K562 (cell line): ENCODE measurements around the gene ZFP57. TPM values are rescaled to one million over a fixed set of nuclear protein-coding genes. Genes with fewer than 3 reads are reported as not detected.

Experiments used
- ATAC-seq: fragments of 200-7000 bp; cut with Tn5 transposase; 3 replicates; pipeline ENCODE4 v1.9.1; 2020; ENCODE audit warnings: moderate library complexity
- BruUV-seq: library from RNA; stranded (reverse); fragments of 400-500 nt; replicated peaks from 2 replicates; lab custom pipeline; 2021; lab: Mats Ljungman, UMichigan
- CTCF ChIA-PET: fragments of 300-600 bp; formaldehyde crosslinking; extraction: SDS; loops from one replicate; lab custom pipeline; 2021; ENCODE audit warnings: low intra/inter-chr PET ratio; lab: Yijun Ruan, JAX
- POLR2A ChIA-PET: fragments of 300-600, 350-650 bp; sonication (Branson Sonifier 250); formaldehyde crosslinking; extraction: SDS; loops from one replicate; lab custom pipeline; 2021; ENCODE audit warnings: antibody characterized with exemption, inconsistent platforms; lab: Yijun Ruan, JAX
- DNase-seq, 4 experiments: peaks; one replicate each; pipeline versions ENCODE4 v3.0.0 to v3.0.0-alpha.2; 2011 to 2018; ENCODE audit warnings: low spot score in 3 of 4, mixed read lengths in 3 of 4; ENCODE audit errors: extremely low read depth in 1 of 4
- FAIRE-seq: peaks from 2 replicates; lab custom pipeline; 2011; peaks lifted over from hg19 to GRCh38; lab: Jason Lieb, UNC
- H2AFZ ChIP-seq: 2 replicates; pipeline ENCODE4 v1.6.0; 2011; ENCODE audit warnings: low read depth, low read length, control low read depth, inconsistent platforms
- H3K27ac ChIP-seq: fragments of 200-600 bp; 3 replicates; pipeline ENCODE4 v1.8.0; 2011; ENCODE audit warnings: low read depth, mild to moderate bottlenecking, control low read depth, inconsistent platforms, low read length, moderate library complexity, mixed read lengths; ENCODE audit errors: extremely low read depth
- H3K27me3 ChIP-seq, 2 experiments: fragments of 300-600 bp in 1 of 2; 2 replicates in 1 of 2; 3 replicates in 1 of 2; pipeline versions ENCODE4 v1.6.0 to v1.8.0; 2011; ENCODE audit warnings: inconsistent platforms in 2 of 2, low read length in 2 of 2, mild to moderate bottlenecking in 1 of 2, mixed read lengths in 1 of 2, moderate library complexity in 1 of 2; ENCODE audit not compliant: control insufficient read depth in 2 of 2, insufficient read depth in 2 of 2
- H3K36me3 ChIP-seq: fragments of 300-600 bp; 3 replicates; pipeline ENCODE4 v1.8.0; 2011; ENCODE audit warnings: mild to moderate bottlenecking, low read length, inconsistent platforms; ENCODE audit not compliant: control insufficient read depth, insufficient read depth
- H3K4me1 ChIP-seq, 2 experiments: fragments of 200-600 bp in 1 of 2; replicated peaks in 1 of 2; 2 replicates in 1 of 2; 3 replicates in 1 of 2; pipeline versions ENCODE4 v1.5.1 to v1.8.0; 2011; ENCODE audit warnings: inconsistent platforms in 2 of 2, low read length in 2 of 2, mild to moderate bottlenecking in 1 of 2, mixed read lengths in 1 of 2, moderate library complexity in 1 of 2; ENCODE audit not compliant: control insufficient read depth in 2 of 2, insufficient read depth in 2 of 2
- H3K4me2 ChIP-seq: 2 replicates; pipeline ENCODE4 v1.6.1; 2011; ENCODE audit warnings: low read length, control low read depth, inconsistent platforms, mixed read lengths; ENCODE audit not compliant: insufficient read depth
- H3K4me3 ChIP-seq: fragments of 200-600 bp; sonication (generic), shearing (Covaris generic); 2 replicates; pipeline ENCODE4 v1.5.1; 2016; ENCODE audit warnings: control low read depth, inconsistent platforms
- H3K79me2 ChIP-seq: fragments of 200-600 bp; 3 replicates; pipeline ENCODE4 v1.8.0; 2011; ENCODE audit warnings: low read length, inconsistent platforms; ENCODE audit not compliant: control insufficient read depth, insufficient read depth
- H3K9ac ChIP-seq, 2 experiments: 2 replicates each; pipeline versions ENCODE4 v1.6.0 to v1.6.1; 2011; ENCODE audit warnings: low read depth in 2 of 2, low read length in 2 of 2, control low read depth in 1 of 2, inconsistent platforms in 1 of 2, mild to moderate bottlenecking in 1 of 2, mixed read lengths in 1 of 2; ENCODE audit not compliant: insufficient read depth in 1 of 2
- H3K9me1 ChIP-seq: one replicate; pipeline ENCODE4 v1.6.0; 2011; ENCODE audit warnings: inconsistent platforms, mild to moderate bottlenecking, low read length, moderate library complexity; ENCODE audit not compliant: control insufficient read depth, insufficient read depth
- H3K9me3 ChIP-seq: replicated peaks from 2 replicates; pipeline ENCODE4 v1.5.1; 2011; ENCODE audit warnings: low read depth, low read length, inconsistent platforms; ENCODE audit not compliant: control insufficient read depth, insufficient read depth
- H4K20me1 ChIP-seq: replicated peaks from 2 replicates; pipeline ENCODE4 v1.6.1; 2011; ENCODE audit warnings: low read length, inconsistent platforms, mixed read lengths; ENCODE audit not compliant: control insufficient read depth, insufficient read depth
- BCL6 ChIP-seq: fragments of 250-450 bp; sonication (Bioruptor Pico); IDR thresholded peaks from 2 replicates; pipeline ENCODE4 v1.4.0; 2020
- CAMTA2 ChIP-seq: fragments of 250-450 bp; sonication (Bioruptor Pico); conservative IDR thresholded peaks from 2 replicates; pipeline ENCODE4 v1.5.1; 2022
- CBX1 ChIP-seq: sonication (generic); IDR thresholded peaks from 2 replicates; pipeline ENCODE4 v1.6.1; 2016; ENCODE audit warnings: antibody characterized with exemption, low read depth, mild to moderate bottlenecking
- DMBX1 ChIP-seq: fragments of 250-450 bp; sonication (Bioruptor Pico); IDR thresholded peaks from 2 replicates; pipeline ENCODE4 v1.8.0; 2022; ENCODE audit warnings: inconsistent platforms, mild to moderate bottlenecking, moderate library complexity, borderline replicate concordance
- FUS ChIP-seq: fragments of 200-400 bp; formaldehyde crosslinking; optimal IDR thresholded peaks from 2 replicates; pipeline ENCODE3; 2017; ENCODE audit warnings: low read depth, low read length
- LEF1 ChIP-seq: fragments of 450-650 bp; IDR thresholded peaks from 2 replicates; pipeline ENCODE4 v1.6.1; 2016; ENCODE audit warnings: mild to moderate bottlenecking
- MXI1 ChIP-seq: IDR thresholded peaks from 2 replicates; pipeline ENCODE4 v1.6.1; 2011; ENCODE audit warnings: low read depth, mild to moderate bottlenecking, improper control_type of control experiment, low read length
- RBM22 ChIP-seq: fragments of 200-400 bp; formaldehyde crosslinking; IDR thresholded peaks from 2 replicates; pipeline ENCODE4 v1.6.1; 2018; ENCODE audit warnings: low read length, low read depth; ENCODE audit not compliant: poor library complexity, severe bottlenecking
- ZNF175 ChIP-seq: fragments of 200-800 bp; sonication (Bioruptor generic); IDR thresholded peaks from 2 replicates; pipeline ENCODE4 v1.6.1; 2016; ENCODE audit warnings: low read depth, mild to moderate bottlenecking, missing genetic modification characterization, missing compliant biosample characterization
- ZNF561 ChIP-seq: fragments of 450-650 bp; formaldehyde crosslinking; conservative IDR thresholded peaks from 2 replicates; pipeline ENCODE4 v1.4.0; 2020; ENCODE audit warnings: mild to moderate bottlenecking, moderate library complexity
- ZNF695 ChIP-seq: fragments of 450-650 bp; formaldehyde crosslinking; IDR thresholded peaks from 2 replicates; pipeline ENCODE4 v1.4.0; 2020; ENCODE audit warnings: mild to moderate bottlenecking, moderate library complexity
- WGBS: fragments of 100-300 bp; shearing (Covaris generic); methylation state at CpG from one replicate; pipeline ENCODE4 v1.1.6; 2016; ENCODE audit warnings: low coverage, mixed read lengths; ENCODE audit not compliant: insufficient coverage; ENCODE audit errors: missing lambda C conversion rate; 5-methylcytosine and 5-hydroxymethylcytosine counted together
- in situ Hi-C: fragments of 300-500 bp; cut with MboI; formaldehyde crosslinking; loops from 4 replicates; pipeline ENCODE4 v1.15.0; 2018; ENCODE audit warnings: inconsistent platforms, mixed read lengths
- intact Hi-C: fragments of 100-400 bp; cut with micrococcal nuclease; formaldehyde crosslinking; loops from 2 replicates; pipeline ENCODE4 v1.14.2; 2022
- polyA plus RNA-seq, 8 experiments: library from polyadenylated mRNA; depleted of rRNA in 4 of 8; stranded (reverse) in 5 of 8; unstranded in 3 of 8; fragments of >200 nt; fragmentation: Nextera tagmentation in 2 of 8; fragmentation: Illumina TruSeq in 1 of 8; extraction: Ambion mirVana in 2 of 8; extraction: Trizol in 1 of 8; gene quantifications; 2 replicates each; pipeline versions ENCODE4 v1.2.1 to v1.2.3, GENCODE V29; 2011 to 2014; ENCODE audit warnings: inconsistent platforms in 1 of 8, missing spikeins in 1 of 8
- total RNA-seq, 7 experiments: library from RNA; depleted of rRNA in 6 of 7; stranded (reverse); fragments of >200 nt in 6 of 7; fragmentation: Illumina TruSeq in 2 of 7; extraction: Trizol in 2 of 7; gene quantifications; 2 replicates each; pipeline versions ENCODE4 v1.2.1 to v1.2.3, GENCODE V29; 2011 to 2021; ENCODE audit warnings: low replicate concordance in 1 of 7
- TF ChIP-seq, protein P1 (sequence below): fragments of 450-650 bp; IDR thresholded peaks from 2 replicates; pipeline ENCODE4 v1.6.1; 2016; ENCODE audit warnings: borderline replicate concordance
- TF ChIP-seq, protein P2 (sequence below): fragments of 450-650 bp; conservative IDR thresholded peaks from 2 replicates; pipeline ENCODE4 v1.6.1; 2016; ENCODE audit warnings: missing genetic modification characterization, low read depth, mild to moderate bottlenecking, control low read depth, missing compliant biosample characterization

The ZFP57 gene
- total and polyA plus RNA-seq, 9 of the 15 experiments (the other 6 are each of a cell fraction or from before 2014, with no cell fraction given): 0.04 to 0.28 (median 0.13) TPM

DNA sequence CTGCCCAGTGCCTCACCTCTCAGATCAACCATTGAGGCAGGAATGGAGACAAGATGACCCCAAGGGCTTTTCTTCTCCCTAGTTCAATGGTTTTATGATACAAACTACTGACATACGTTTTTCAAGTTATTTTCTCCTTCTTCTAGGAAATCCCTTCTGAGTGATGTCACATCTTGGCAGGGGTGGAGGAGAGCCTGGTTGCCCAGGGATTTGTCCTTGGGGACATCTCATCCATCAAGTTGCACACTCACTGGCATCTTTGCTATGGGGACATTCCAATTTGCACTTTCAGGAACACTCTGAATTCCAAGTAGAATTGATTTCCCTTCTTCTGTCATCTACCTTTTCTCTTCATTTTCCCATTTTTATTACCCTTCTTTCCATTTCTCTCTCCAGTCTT, 9.9 kb downstream of the ZFP57 start:
- FAIRE-seq: no peak
- no peak overlapping the region for H3K27ac ChIP-seq
- WGBS: 0% methylated on average over 1 of the region's 1 CpG
- H2AFZ ChIP-seq: no peak overlapping the region
- H4K20me1 ChIP-seq: 0 out of 2 replicates have a peak, but pooled peaks cover 3% of the 10 kb centered on the region
- no peak for TF ChIP-seq ZNF561 (CRISPR knock-in tag)
- TF ChIP-seq LEF1: no peak
- TF ChIP-seq, all 486 proteins: peak for 0
- DNase-seq (no peak), ATAC-seq (no peak)
- Histone ChIP-seq H3K4me3 (no peak overlapping the region), H3K9me1 (no peaks in the 10 kb centered on the region), H3K79me2 (no peaks in the 10 kb centered on the region), H3K4me1 (no peaks in the 10 kb centered on the region), H3K36me3 (no peaks in the 10 kb centered on the region), H3K9me3 (no peaks in the 10 kb centered on the region), H3K9ac (no peak overlapping the region), H3K4me2 (no peak overlapping the region), H3K27me3 (peaks cover 28 to 38% of the 10 kb centered on the region in 2 experiments)
- no TSS peak for BruUV-seq
- in situ Hi-C loops: no loop called here
- intact Hi-C loops: no loop called here
- ChIA-PET CTCF (no interaction called here), POLR2A (interaction anchor here (0.6 to 1.4 kb wide), 2 partner anchors 38 to 518 kb away, joined by 3 to 4 read pairs; partner anchors contain the start of gene GABBR1)

DNA sequence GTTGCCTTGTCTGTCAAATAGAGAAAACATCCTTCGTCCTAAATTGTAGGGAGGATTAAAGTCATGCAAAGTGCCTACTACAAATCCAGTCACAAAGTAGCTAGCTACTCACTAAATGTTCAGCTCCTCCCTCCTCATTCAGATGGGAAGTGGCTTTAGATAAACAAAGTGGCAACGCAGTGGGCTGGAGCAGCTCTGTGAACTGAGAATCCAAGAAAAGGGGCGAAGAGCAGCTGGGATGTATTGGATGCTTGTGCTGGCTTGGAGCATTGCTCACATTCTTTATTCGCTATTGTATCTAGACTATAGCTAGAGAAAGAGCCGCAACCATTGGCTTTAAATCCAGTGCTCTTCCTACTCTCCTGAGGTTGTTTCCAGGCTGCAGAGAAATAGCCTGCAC, 13.8 kb downstream of the ZFP57 start:
- POLR2A ChIA-PET: interaction anchor here (1.3 to 1.7 kb wide), 2 partner anchors 26 to 34 kb away, joined by 4 to 8 read pairs; no protein-coding TSS in a partner anchor
- no peak for FAIRE-seq
- intact Hi-C loops: no loop called here
- TF ChIP-seq ZNF175 (CRISPR knock-in tag): no peak
- TF ChIP-seq RBM22: no peak
- no peak for TF ChIP-seq CBX1
- TF ChIP-seq DMBX1 (CRISPR knock-in tag): no peak
- no peak for TF ChIP-seq MXI1
- TF ChIP-seq BCL6: no peak
- TF ChIP-seq, protein P1, sequence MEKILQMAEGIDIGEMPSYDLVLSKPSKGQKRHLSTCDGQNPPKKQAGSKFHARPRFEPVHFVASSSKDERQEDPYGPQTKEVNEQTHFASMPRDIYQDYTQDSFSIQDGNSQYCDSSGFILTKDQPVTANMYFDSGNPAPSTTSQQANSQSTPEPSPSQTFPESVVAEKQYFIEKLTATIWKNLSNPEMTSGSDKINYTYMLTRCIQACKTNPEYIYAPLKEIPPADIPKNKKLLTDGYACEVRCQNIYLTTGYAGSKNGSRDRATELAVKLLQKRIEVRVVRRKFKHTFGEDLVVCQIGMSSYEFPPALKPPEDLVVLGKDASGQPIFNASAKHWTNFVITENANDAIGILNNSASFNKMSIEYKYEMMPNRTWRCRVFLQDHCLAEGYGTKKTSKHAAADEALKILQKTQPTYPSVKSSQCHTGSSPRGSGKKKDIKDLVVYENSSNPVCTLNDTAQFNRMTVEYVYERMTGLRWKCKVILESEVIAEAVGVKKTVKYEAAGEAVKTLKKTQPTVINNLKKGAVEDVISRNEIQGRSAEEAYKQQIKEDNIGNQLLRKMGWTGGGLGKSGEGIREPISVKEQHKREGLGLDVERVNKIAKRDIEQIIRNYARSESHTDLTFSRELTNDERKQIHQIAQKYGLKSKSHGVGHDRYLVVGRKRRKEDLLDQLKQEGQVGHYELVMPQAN: no peak
- no peak for TF ChIP-seq ZNF695
- TF ChIP-seq FUS: no peak
- TF ChIP-seq CAMTA2 (CRISPR knock-in tag): no peak
- TF ChIP-seq, protein P2, sequence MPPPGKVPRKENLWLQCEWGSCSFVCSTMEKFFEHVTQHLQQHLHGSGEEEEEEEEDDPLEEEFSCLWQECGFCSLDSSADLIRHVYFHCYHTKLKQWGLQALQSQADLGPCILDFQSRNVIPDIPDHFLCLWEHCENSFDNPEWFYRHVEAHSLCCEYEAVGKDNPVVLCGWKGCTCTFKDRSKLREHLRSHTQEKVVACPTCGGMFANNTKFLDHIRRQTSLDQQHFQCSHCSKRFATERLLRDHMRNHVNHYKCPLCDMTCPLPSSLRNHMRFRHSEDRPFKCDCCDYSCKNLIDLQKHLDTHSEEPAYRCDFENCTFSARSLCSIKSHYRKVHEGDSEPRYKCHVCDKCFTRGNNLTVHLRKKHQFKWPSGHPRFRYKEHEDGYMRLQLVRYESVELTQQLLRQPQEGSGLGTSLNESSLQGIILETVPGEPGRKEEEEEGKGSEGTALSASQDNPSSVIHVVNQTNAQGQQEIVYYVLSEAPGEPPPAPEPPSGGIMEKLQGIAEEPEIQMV (tag): no peak

More for the DNA sequence above, 13.8 kb downstream of the ZFP57 start:
- no peaks in the 10 kb centered on the region for H3K36me3 ChIP-seq
- no peaks in the 10 kb centered on the region for H3K79me2 ChIP-seq
- H3K4me3 ChIP-seq: no peak overlapping the region
- in situ Hi-C loops: no loop called here
- H3K9me3 ChIP-seq: no peaks in the 10 kb centered on the region
- no peaks in the 10 kb centered on the region for H3K4me1 ChIP-seq
- H4K20me1 ChIP-seq: 0 out of 2 replicates have a peak, but pooled peaks cover 3% of the 10 kb centered on the region
- 0% methylated on average over 5 of the region's 5 CpGs for WGBS
- no TSS peak for BruUV-seq
- H2AFZ ChIP-seq: no peak overlapping the region
- no peak overlapping the region for H3K4me2 ChIP-seq
- no peak overlapping the region for H3K9ac ChIP-seq
- DNase-seq: no peak
- no peak overlapping the region for H3K27ac ChIP-seq
- H3K9me1 ChIP-seq: no peaks in the 10 kb centered on the region
- peaks cover 16 to 36% of the 10 kb centered on the region in 2 experiments for H3K27me3 ChIP-seq
- CTCF ChIA-PET: no interaction called here
- ATAC-seq: no peak
